HL-60 (cell line): ENCODE measurements around the gene ZNF214.
"Not testable (repeated sequence)": the region's sequence is repeated elsewhere in the genome, so short reads cannot be mapped to it uniquely, and the experiment has no call there.

ENCODE experiments used
- DNase-seq, 2 experiments: peaks; one replicate each; pipeline ENCODE4 v3.0.0-alpha.2; 2010 to 2020; ENCODE audit warnings: low read depth in 1 of 2, low spot score in 1 of 2
- H3K27ac ChIP-seq: fragments of 250-450 bp; sonication (Bioruptor Pico); replicated peaks from 2 replicates; pipeline ENCODE4 v1.5.1; 2020; ENCODE audit warnings: mild to moderate bottlenecking, moderate library complexity
- H3K27me3 ChIP-seq: fragments of 250-450 bp; sonication (Bioruptor Pico); 2 replicates; pipeline ENCODE4 v1.5.1; 2021; ENCODE audit warnings: mild to moderate bottlenecking, moderate library complexity; ENCODE audit not compliant: insufficient read depth, poor library complexity, severe bottlenecking
- H3K4me3 ChIP-seq: replicated peaks from 2 replicates; pipeline ENCODE4 v1.5.1; 2011; ENCODE audit warnings: mild to moderate bottlenecking, control low read depth, low read length; ENCODE audit not compliant: insufficient read depth
- CTCF ChIP-seq: IDR thresholded peaks from one replicate; pipeline ENCODE4 v1.5.1; 2011; ENCODE audit warnings: low read length, control low read depth, inconsistent platforms; ENCODE audit not compliant: insufficient read depth
- GABPA ChIP-seq: IDR thresholded peaks from 2 replicates; pipeline ENCODE4 v1.6.1; 2012; ENCODE audit warnings: low read depth
- POLR2AphosphoS5 ChIP-seq: IDR thresholded peaks from 2 replicates; pipeline ENCODE4 v1.6.1; 2012; ENCODE audit warnings: low read depth
- SPI1 ChIP-seq: IDR thresholded peaks from 2 replicates; pipeline ENCODE4 v1.6.1; 2012; ENCODE audit warnings: low read depth, mild to moderate bottlenecking, borderline replicate concordance
- TF ChIP-seq, protein P1 (sequence below): IDR thresholded peaks from 2 replicates; pipeline ENCODE4 v1.6.1; 2012; ENCODE audit warnings: low read depth; ENCODE audit not compliant: insufficient replicate concordance

ZNF214 gene

GRCh38 chr11:6962673-6963072, 57.5 kb downstream of the ZNF214 start:
- Histone ChIP-seq H3K27ac (no peak overlapping the region), H3K27me3 (no peaks in the 10 kb centered on the region), H3K4me3 (no peak overlapping the region)
- TF ChIP-seq CTCF (no peak), SPI1 (no peak), GABPA (no peak), POLR2AphosphoS5 (no peak)
- TF ChIP-seq, protein P1, sequence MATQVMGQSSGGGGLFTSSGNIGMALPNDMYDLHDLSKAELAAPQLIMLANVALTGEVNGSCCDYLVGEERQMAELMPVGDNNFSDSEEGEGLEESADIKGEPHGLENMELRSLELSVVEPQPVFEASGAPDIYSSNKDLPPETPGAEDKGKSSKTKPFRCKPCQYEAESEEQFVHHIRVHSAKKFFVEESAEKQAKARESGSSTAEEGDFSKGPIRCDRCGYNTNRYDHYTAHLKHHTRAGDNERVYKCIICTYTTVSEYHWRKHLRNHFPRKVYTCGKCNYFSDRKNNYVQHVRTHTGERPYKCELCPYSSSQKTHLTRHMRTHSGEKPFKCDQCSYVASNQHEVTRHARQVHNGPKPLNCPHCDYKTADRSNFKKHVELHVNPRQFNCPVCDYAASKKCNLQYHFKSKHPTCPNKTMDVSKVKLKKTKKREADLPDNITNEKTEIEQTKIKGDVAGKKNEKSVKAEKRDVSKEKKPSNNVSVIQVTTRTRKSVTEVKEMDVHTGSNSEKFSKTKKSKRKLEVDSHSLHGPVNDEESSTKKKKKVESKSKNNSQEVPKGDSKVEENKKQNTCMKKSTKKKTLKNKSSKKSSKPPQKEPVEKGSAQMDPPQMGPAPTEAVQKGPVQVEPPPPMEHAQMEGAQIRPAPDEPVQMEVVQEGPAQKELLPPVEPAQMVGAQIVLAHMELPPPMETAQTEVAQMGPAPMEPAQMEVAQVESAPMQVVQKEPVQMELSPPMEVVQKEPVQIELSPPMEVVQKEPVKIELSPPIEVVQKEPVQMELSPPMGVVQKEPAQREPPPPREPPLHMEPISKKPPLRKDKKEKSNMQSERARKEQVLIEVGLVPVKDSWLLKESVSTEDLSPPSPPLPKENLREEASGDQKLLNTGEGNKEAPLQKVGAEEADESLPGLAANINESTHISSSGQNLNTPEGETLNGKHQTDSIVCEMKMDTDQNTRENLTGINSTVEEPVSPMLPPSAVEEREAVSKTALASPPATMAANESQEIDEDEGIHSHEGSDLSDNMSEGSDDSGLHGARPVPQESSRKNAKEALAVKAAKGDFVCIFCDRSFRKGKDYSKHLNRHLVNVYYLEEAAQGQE, result no peak
- DNase-seq, result no peak

- Histone ChIP-seq H3K27me3 (no peaks in the 10 kb centered on the region), H3K4me3 (no peak overlapping the region), H3K27ac (no peak overlapping the region)
- TF ChIP-seq, protein P1, result no peak
- no peak for TF ChIP-seq SPI1
- TF ChIP-seq GABPA, result no peak
- TF ChIP-seq POLR2AphosphoS5, result no peak
- TF ChIP-seq CTCF, result no peak
- DNase-seq, result no peak
Measured at GRCh38 chr11:6962141-6962540, 58.0 kb downstream of the ZNF214 start.

- not testable (repeated sequence) for H3K27me3 ChIP-seq, DNase-seq, H3K4me3 ChIP-seq, H3K27ac ChIP-seq
Measured at GRCh38 chr11:6954248-6954647, 65.9 kb downstream of the ZNF214 start.
